ENCODE data around the gene PPP6R2. TPM values are rescaled to one million over a fixed set of nuclear protein-coding genes. Genes with fewer than 3 reads are reported as not detected.

The PPP6R2 gene, protein sequence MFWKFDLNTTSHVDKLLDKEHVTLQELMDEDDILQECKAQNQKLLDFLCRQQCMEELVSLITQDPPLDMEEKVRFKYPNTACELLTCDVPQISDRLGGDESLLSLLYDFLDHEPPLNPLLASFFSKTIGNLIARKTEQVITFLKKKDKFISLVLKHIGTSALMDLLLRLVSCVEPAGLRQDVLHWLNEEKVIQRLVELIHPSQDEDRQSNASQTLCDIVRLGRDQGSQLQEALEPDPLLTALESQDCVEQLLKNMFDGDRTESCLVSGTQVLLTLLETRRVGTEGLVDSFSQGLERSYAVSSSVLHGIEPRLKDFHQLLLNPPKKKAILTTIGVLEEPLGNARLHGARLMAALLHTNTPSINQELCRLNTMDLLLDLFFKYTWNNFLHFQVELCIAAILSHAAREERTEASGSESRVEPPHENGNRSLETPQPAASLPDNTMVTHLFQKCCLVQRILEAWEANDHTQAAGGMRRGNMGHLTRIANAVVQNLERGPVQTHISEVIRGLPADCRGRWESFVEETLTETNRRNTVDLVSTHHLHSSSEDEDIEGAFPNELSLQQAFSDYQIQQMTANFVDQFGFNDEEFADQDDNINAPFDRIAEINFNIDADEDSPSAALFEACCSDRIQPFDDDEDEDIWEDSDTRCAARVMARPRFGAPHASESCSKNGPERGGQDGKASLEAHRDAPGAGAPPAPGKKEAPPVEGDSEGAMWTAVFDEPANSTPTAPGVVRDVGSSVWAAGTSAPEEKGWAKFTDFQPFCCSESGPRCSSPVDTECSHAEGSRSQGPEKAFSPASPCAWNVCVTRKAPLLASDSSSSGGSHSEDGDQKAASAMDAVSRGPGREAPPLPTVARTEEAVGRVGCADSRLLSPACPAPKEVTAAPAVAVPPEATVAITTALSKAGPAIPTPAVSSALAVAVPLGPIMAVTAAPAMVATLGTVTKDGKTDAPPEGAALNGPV
- total RNA-seq = 44.8 and 55.9 TPM in 2 replicates

DNA sequence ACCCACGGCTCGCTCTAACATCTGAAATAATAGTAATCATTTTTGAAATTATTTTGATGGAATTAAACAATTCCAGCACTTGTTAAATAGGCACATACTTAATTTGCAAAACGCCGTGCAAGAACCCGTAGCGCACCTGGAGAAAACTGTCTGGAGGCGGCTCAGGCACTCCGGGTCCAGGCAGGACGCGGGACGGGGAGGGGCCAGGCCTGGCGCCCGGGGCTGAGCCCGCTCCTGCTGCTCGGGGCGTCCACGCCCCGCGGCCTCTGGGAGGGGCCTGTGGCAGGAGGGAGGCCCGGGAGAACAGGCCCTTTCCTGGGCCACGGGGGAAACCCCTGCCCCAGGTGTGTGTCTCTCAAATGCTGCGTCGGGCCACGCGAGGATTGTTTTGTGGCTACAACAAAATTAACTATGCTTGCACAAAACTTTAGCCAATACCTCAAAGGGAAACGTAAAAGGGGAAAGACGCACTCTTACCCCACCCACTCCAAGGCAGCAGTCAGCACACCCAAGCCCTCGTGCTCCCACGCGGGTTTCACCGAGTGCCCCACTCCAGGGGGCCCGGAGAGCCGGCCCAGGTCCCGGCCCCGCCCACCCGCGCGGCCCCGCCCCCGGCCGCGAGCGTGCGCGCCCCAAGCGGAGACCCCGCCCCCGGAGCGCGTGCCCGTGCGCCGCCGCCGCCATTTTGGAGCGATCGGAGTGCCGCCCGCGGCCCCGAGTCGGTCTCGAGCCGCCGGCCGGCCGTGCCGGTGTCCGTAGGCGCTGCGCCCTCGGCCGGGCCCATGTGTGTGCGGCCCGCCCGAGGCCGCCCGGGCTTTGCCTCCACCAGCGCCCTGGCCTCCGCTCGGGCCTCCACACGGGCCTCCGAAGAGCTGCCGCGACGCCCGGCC lies at the start of gene PPP6R2:
Gene PPP6R2 (plus strand): TSS at position 677 of the 890 bp plus-strand sequence. CDS start 50,582 bp downstream, outside the sequence.

DNA sequence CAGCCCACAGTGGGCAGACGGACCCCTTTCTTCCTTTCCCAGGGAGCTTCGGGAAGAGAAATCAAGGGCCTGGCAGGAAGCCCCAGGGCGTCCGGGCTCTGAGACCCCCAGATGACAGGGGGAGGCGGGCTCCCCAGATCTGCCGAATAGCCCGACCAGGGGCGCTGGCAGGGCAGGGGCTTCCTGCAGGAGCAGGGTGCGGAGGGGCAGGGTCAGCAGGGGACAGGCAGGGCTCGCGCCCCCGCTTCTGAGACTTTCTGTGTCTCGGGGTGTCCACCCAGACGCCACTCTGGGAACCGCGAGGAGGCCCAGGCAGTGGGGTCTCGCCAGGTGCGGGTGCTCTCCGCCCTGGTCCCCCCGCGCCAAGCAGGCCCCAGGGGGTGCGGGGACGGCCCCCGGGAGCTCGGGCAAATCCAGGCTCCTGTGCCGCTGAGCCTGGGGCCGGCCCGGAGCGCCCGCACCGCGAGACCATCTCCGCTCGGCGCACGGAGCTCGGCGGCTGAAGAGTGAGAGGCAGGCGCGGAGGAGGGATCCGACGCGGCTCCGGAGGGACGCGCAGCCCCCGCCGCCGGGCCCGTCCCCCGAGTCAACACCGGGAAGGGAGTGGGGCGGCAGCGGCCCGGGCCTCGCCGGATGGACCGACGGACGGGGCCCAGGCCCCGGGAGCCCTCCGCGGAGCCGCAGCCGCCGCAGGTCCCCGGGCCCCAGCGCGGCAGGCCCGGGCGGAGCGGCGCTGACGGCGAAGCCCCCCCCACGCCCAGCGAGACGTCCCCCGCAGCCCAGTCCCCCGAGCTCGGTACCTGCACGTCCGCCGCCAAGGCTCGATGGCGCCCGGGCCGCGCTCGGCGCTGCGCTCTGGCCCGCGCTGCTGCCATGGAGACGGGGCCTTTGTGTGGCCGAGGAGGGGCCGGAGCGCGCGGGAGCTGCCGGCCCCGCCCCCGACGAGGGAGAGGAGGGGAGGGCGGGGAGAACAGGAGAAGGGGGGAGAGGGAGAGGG lies 36.1 kb upstream of the PPP6R2 start, which contains the start of gene PLXNB2:
Gene PLXNB2 (minus strand): TSS at position 894 of the 997 bp plus-strand sequence. CDS start 17,062 bp downstream, outside the sequence.

DNA sequence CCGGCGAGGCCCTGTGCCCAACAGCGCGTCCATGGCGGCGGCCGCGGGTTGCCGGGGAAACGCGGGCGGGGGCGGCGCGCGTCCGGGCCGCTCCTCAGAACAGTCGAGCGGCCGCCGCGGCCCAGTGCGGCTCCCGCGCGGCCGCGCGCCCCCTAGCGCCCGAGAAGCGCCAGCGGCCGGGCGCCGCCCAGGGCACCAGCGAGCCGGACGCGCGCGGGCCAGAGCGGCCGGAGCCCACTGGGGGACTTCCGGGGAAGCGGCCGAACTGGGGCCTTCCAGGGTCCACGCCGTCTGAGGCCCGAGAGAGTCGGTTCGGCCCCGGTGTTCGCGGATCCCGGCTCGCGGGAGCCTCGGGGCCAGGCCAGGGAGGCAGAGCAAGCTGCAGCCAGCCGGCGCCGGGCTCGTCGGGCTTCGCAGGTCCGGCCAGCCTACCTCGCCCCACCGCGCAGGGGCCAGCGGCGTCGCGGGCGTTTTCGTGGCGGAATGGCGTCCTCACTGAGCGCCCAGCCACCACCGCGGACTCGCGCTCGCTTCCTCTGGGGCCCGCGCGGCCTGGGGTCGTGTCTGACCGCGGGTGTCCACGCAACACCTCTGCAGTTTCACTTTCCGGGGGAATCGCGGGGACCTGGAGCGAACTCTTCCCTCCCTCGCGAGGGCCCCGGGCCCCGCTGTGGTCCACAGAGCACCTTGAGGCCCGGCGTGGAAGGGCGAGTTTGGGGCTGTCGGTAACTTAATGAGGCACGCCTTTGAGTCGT lies 16.0 kb upstream of the PPP6R2 start, which contains the start of gene DENND6B:
Gene DENND6B (minus strand): TSS at position 57 of the 755 bp plus-strand sequence. CDS start 24 bp downstream, at position 33.

DNA sequence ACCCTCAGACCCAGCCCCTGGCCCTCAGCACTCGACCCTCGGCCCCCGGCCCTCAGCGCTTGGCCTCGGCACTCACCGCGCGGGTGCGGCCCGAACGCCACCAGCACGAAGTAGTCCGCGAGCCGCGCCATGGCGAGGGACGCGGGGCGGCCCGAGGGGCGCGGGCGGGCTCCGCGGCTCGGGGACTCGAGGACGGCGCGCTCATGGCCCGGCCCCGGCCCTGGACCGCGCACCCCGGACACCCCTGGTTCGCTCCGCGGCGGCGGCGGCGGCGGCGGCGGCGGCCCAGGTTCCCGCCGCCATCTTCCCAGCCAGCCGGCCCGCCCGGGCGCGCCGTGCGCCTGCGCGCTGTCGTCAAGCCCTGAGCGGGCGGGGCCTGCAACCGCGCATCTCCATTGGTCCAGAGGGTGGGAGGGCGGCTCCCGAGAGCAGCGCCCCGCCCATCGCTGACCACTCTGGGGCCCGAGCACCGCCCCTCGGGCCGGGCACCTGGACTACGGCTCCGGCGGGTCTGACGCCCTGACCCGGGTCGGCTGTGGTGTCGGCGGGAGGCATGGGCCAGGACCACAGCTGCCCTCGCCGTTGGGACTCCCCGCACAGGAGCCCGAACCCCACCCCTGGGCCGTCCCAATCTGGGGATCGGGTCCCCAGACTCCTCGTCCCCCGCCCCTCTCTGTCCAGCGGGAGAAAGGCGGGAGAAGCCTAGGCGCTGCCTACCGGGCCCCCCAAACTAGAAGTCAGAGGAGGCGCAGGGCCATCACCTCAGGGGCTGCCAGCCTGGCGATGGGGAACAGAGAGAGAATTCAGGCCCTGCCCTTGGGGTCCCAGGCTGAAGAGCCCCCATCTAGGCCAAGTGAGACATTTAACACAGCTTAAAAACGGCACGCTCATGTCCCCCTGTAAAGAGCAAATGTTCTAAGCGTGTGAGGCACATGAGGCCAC lies 131.9 kb downstream of the PPP6R2 start, which contains the start of gene SBF1:
Gene SBF1 (minus strand): TSS at position 326 of the 942 bp plus-strand sequence. CDS start 195 bp downstream, at position 131.

DNA sequence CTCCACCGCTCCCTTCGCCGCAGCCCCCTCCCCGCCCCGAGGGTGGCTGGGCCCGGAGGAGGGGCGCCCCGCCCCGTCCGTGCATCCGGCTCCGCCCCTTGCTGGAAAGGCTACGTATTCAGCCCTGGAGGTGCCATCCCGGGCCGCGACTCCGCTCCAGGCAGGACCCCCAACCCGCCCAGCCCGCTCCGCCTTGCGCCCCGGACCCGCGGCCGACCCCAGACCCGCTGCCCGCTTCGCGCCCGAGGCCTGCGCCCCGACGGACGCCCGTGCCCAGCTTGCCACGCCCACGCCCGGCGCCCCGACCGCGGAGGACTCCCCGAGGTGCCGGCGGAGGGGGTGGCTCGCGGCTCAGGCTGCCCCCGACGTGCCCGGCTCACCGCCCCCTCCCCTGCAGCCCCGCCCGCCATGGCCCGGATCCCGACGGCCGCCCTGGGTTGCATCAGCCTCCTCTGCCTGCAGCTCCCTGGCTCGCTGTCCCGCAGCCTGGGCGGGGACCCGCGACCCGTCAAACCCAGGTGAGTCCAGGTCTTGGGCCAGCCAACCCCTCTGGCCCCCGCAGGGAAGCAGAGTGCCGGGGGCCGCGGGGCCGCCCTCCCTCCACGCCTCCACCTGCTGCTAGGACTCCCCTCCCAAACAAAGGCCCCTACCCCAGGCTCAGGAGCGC lies 138.4 kb downstream of the PPP6R2 start, which contains the start of gene ADM2:
Gene ADM2 (plus strand): TSS at position 104 of the 667 bp plus-strand sequence. CDS start 305 bp downstream, at position 409.

DNA sequence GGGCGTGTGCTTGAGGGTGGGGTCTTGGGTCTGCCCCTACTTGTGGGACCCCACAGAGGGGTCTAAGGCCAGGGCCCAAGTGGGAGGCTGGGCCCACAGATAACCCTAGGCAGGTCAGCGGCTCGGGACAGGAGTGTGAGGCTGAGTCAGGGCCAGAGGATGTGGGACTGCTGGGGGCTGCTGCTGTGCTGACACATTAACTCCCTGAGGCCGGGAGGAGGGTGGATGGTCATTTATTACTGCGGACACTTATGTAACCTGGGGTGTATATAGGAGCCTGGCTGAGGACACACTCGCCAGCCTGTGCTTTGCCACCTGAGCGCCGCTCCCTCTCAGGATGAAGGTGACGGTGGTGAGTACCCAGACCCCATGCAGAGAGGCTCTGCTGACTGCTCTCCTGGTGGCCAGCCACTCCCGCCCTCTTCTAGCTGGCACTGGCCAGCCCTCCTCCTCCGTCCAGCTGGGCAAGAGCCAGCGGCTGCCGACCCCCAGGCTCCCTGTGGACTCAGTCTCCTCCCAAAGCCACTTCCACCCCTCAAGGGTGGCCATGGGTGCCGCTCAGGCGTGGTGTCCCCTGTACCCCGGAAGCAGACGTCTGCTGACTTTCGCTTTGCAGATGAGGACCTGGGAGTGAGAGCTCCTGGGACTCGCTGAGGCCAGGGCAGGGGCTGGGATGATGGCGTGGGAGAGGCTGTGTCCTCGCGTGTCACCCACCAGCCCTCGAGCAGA lies 143.6 kb downstream of the PPP6R2 start, which contains the start of gene MIOX:
Gene MIOX (plus strand): TSS at position 299 of the 729 bp plus-strand sequence. CDS start 39 bp downstream, at position 338.

Other genes starting within 250 kb of the PPP6R2 start
- under 0.01 and 0.48 TPM in 2 replicates for gene PANX2, start 172.6 kb upstream of the PPP6R2 start, total RNA-seq
- 34.7 and 40.0 TPM in 2 replicates for gene TRABD, start 157.4 kb upstream of the PPP6R2 start, total RNA-seq
- 33.0 and 47.5 TPM in 2 replicates for gene SELENOO, start 142.3 kb upstream of the PPP6R2 start, total RNA-seq
- 19.4 and 23.6 TPM in 2 replicates for gene TUBGCP6, start 98.3 kb upstream of the PPP6R2 start, total RNA-seq
- gene HDAC10, start 92.1 kb upstream of the PPP6R2 start, total RNA-seq = 16.9 and 17.7 TPM in 2 replicates
- gene MAPK12, start 81.6 kb upstream of the PPP6R2 start, total RNA-seq = 11.7 and 27.7 TPM in 2 replicates
- 2.8 and 5.8 TPM in 2 replicates for gene MAPK11, start 72.9 kb upstream of the PPP6R2 start, total RNA-seq
- gene PLXNB2, start 35.7 kb upstream of the PPP6R2 start, total RNA-seq = 127 and 141 TPM in 2 replicates
- gene DENND6B, start 16.3 kb upstream of the PPP6R2 start, total RNA-seq = 0.96 and 1.7 TPM in 2 replicates
- gene SBF1, start 131.7 kb downstream of the PPP6R2 start, total RNA-seq = 102 and 137 TPM in 2 replicates
- gene ADM2, start 138.2 kb downstream of the PPP6R2 start, total RNA-seq = 2.7 and 4.3 TPM in 2 replicates
- gene MIOX, start 143.5 kb downstream of the PPP6R2 start, total RNA-seq = 0.72 TPM in 1 of 2 replicates, not detected in the other
- gene LMF2, start 164.4 kb downstream of the PPP6R2 start, total RNA-seq = 21.7 and 31.5 TPM in 2 replicates
- 24.7 and 28.9 TPM in 2 replicates for gene NCAPH2, start 164.9 kb downstream of the PPP6R2 start, total RNA-seq
- gene SCO2, start 182.3 kb downstream of the PPP6R2 start, total RNA-seq = 0.72 and 10.2 TPM in 2 replicates
- 22.0 and 234 TPM in 2 replicates for gene TYMP, start 186.7 kb downstream of the PPP6R2 start, total RNA-seq
- 0.24 and 0.43 TPM in 2 replicates for gene KLHDC7B, start 202.6 kb downstream of the PPP6R2 start, total RNA-seq
- gene SYCE3, start 219.6 kb downstream of the PPP6R2 start, total RNA-seq = not detected in 2 replicates
- gene CPT1B, start 235.1 kb downstream of the PPP6R2 start, total RNA-seq = 2.2 TPM in 1 of 2 replicates, not detected in the other
- 23.7 and 32.0 TPM in 2 replicates for gene CHKB, start 239.5 kb downstream of the PPP6R2 start, total RNA-seq

All from tracheal epithelial cell (primary cell).